Measurements from ENCODE around the gene CUEDC1.

DNA sequence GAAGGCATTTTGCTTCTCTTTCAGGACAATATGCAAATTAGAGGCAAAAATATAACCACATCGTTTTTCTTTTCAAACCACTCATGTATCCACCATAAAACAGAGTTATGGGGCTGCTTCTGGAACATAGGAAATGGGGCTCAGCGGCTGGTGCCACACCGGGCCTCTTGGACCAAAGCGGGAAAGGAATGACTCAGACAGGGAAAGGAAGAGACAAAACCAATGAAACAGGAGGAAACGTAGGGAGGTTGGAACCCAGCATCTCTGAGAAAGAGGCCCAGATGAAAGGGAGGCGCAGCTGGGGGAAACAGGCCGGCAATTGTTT, 28.5 kb downstream of the CUEDC1 start:
- TF ChIP-seq POLR2A (IDR thresholded peaks at IDR 0.05), result no peak
- TF ChIP-seq, protein P1, sequence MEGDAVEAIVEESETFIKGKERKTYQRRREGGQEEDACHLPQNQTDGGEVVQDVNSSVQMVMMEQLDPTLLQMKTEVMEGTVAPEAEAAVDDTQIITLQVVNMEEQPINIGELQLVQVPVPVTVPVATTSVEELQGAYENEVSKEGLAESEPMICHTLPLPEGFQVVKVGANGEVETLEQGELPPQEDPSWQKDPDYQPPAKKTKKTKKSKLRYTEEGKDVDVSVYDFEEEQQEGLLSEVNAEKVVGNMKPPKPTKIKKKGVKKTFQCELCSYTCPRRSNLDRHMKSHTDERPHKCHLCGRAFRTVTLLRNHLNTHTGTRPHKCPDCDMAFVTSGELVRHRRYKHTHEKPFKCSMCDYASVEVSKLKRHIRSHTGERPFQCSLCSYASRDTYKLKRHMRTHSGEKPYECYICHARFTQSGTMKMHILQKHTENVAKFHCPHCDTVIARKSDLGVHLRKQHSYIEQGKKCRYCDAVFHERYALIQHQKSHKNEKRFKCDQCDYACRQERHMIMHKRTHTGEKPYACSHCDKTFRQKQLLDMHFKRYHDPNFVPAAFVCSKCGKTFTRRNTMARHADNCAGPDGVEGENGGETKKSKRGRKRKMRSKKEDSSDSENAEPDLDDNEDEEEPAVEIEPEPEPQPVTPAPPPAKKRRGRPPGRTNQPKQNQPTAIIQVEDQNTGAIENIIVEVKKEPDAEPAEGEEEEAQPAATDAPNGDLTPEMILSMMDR (IDR thresholded peaks at IDR 0.05), result no peak

All from heart left ventricle (tissue), 13 donors.